Measurements from ENCODE around the gene POLR1G. TPM values are rescaled to one million over a fixed set of nuclear protein-coding genes. Genes with fewer than 3 reads are reported as not detected.

The POLR1G gene
- total and polyA plus RNA-seq, 9 of the 15 experiments (the other 6 are each of a cell fraction or from before 2014, with no cell fraction given), result 3.0 to 50.1 (median 27.4) TPM

DNA sequence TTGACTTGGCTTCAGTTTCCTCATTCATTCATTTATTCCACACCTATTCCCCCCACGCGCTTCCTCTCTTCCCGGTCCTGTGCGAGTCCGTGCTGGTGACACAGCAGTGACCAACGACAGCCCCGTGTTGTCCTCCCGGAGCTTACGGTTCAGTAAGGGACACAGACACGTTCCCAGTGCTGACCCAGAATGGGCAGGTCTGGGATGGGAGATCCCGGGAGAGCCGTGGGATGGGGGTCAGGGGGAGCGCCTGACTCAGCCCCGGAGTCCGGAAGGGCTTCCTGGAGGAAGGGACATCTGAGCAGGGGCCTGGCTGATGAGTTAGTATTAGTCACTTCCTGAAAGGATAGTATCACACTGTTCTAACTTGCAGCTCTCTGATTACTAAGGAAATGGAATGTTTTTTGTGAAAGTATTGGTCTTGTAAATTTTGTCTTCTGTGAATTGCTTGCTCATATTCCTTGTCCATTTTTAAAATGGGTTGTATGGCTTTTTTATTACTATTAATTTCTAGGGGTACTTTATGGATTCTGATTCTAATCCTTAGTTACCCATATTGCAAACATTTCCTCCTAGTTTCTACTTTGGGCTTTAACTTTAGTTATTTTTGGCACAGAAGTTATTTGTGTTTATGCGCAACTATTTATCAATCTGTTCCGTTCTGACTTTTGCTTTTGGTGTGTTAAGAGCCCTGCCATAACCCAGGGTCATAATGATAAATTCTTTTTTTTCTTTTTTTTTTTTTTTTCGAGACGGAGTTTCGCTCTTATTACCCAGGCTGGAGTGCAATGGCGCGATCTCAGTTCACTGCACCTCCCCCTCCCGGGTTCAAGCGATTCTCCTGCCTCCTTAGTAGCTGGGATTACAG, 18.0 kb downstream of the POLR1G start (continued):
- TF ChIP-seq ZHX1 (conservative IDR thresholded peaks at IDR 0.05; ENCODE audit: low read length) (no peak), CHD1 (IDR thresholded peaks at IDR 0.05; ENCODE audit: low read length) (peak; percentile 28), COPS2 (conservative IDR thresholded peaks at IDR 0.05) (no peak), HDGF (IDR thresholded peaks at IDR 0.05) (0 out of 2 replicates have a peak, but pooled peaks have one; percentile 71), SMARCA4 (IDR thresholded peaks at IDR 0.05) (peak; percentile 92), TGIF2 (CRISPR knock-in tag; IDR thresholded peaks at IDR 0.05) (no peak), DMBX1 (CRISPR knock-in tag; IDR thresholded peaks at IDR 0.05; ENCODE audit: borderline replicate concordance) (no peak), POLR3G (IDR thresholded peaks at IDR 0.05; ENCODE audit: extremely low read depth, insufficient read length, insufficient replicate concordance) (no peak), ZNF232 (CRISPR knock-in tag; IDR thresholded peaks at IDR 0.05) (no peak), MLLT1 (IDR thresholded peaks at IDR 0.05) (peak; percentile 57 to 74), ZNF644 (tag; IDR thresholded peaks at IDR 0.05; ENCODE audit: low read depth) (no peak), HMG20B (CRISPR knock-in tag; IDR thresholded peaks at IDR 0.05) (no peak), ZNF717 (CRISPR knock-in tag; IDR thresholded peaks at IDR 0.05) (no peak)
- TF ChIP-seq, protein P1, sequence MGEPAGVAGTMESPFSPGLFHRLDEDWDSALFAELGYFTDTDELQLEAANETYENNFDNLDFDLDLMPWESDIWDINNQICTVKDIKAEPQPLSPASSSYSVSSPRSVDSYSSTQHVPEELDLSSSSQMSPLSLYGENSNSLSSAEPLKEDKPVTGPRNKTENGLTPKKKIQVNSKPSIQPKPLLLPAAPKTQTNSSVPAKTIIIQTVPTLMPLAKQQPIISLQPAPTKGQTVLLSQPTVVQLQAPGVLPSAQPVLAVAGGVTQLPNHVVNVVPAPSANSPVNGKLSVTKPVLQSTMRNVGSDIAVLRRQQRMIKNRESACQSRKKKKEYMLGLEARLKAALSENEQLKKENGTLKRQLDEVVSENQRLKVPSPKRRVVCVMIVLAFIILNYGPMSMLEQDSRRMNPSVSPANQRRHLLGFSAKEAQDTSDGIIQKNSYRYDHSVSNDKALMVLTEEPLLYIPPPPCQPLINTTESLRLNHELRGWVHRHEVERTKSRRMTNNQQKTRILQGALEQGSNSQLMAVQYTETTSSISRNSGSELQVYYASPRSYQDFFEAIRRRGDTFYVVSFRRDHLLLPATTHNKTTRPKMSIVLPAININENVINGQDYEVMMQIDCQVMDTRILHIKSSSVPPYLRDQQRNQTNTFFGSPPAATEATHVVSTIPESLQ (CRISPR knock-in tag; IDR thresholded peaks at IDR 0.05), result no peak
- TF ChIP-seq, protein P2, sequence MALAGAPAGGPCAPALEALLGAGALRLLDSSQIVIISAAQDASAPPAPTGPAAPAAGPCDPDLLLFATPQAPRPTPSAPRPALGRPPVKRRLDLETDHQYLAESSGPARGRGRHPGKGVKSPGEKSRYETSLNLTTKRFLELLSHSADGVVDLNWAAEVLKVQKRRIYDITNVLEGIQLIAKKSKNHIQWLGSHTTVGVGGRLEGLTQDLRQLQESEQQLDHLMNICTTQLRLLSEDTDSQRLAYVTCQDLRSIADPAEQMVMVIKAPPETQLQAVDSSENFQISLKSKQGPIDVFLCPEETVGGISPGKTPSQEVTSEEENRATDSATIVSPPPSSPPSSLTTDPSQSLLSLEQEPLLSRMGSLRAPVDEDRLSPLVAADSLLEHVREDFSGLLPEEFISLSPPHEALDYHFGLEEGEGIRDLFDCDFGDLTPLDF (CRISPR knock-in tag; IDR thresholded peaks at IDR 0.05), result no peak
- TF ChIP-seq, protein P3, sequence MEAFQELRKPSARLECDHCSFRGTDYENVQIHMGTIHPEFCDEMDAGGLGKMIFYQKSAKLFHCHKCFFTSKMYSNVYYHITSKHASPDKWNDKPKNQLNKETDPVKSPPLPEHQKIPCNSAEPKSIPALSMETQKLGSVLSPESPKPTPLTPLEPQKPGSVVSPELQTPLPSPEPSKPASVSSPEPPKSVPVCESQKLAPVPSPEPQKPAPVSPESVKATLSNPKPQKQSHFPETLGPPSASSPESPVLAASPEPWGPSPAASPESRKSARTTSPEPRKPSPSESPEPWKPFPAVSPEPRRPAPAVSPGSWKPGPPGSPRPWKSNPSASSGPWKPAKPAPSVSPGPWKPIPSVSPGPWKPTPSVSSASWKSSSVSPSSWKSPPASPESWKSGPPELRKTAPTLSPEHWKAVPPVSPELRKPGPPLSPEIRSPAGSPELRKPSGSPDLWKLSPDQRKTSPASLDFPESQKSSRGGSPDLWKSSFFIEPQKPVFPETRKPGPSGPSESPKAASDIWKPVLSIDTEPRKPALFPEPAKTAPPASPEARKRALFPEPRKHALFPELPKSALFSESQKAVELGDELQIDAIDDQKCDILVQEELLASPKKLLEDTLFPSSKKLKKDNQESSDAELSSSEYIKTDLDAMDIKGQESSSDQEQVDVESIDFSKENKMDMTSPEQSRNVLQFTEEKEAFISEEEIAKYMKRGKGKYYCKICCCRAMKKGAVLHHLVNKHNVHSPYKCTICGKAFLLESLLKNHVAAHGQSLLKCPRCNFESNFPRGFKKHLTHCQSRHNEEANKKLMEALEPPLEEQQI (IDR thresholded peaks at IDR 0.05), result no peak
- TF ChIP-seq, protein P4, sequence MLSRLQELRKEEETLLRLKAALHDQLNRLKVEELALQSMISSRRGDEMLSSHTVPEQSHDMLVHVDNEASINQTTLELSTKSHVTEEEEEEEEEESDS (CRISPR knock-in tag; IDR thresholded peaks at IDR 0.05), result no peak

Measured in K562 (cell line).